OCI-LY1 (cell line): ENCODE data around the gene IQCK.

Experiments used
- H2AFZ ChIP-seq: fragments of 200-600 bp; sonication (generic), shearing (Covaris generic); 2 replicates; pipeline ENCODE4 v1.6.0; 2014; ENCODE audit warnings: antibody characterized with exemption, mild to moderate bottlenecking, low read length
- H3F3A ChIP-seq: fragments of 200-600 bp; sonication (generic), shearing (Covaris generic); 2 replicates; pipeline ENCODE4 v1.6.0; 2014; ENCODE audit warnings: mild to moderate bottlenecking, antibody characterized with exemption, low read length, moderate library complexity; ENCODE audit not compliant: insufficient read depth
- H3K27ac ChIP-seq: fragments of 200-600 bp; sonication (generic); 2 replicates; pipeline ENCODE4 v1.5.1; 2014; ENCODE audit warnings: low read length, mixed run types, mild to moderate bottlenecking, low read depth; ENCODE audit not compliant: poor library complexity, severe bottlenecking
- H3K27me3 ChIP-seq: fragments of 200-600 bp; sonication (generic); 2 replicates; pipeline ENCODE4 v1.6.0; 2014; ENCODE audit warnings: antibody characterized with exemption, mild to moderate bottlenecking, low read length, moderate library complexity; ENCODE audit not compliant: insufficient read depth
- H3K36me3 ChIP-seq: fragments of 200-600 bp; sonication (generic); 2 replicates; pipeline ENCODE4 v1.6.1; 2014; ENCODE audit warnings: mild to moderate bottlenecking, antibody characterized with exemption, low read length, moderate library complexity, mixed read lengths; ENCODE audit not compliant: insufficient read depth
- H3K4me1 ChIP-seq: fragments of 200-600 bp; sonication (generic); 2 replicates; pipeline ENCODE4 v1.5.1; 2014; ENCODE audit warnings: mild to moderate bottlenecking, low read length, moderate library complexity; ENCODE audit not compliant: insufficient read depth, severe bottlenecking
- H3K4me2 ChIP-seq: fragments of 200-600 bp; sonication (generic), shearing (Covaris generic); 2 replicates; pipeline ENCODE4 v1.6.1; 2014; ENCODE audit warnings: low read length
- H3K4me3 ChIP-seq: fragments of 200-600 bp; sonication (generic); 2 replicates; pipeline ENCODE4 v1.5.1; 2014; ENCODE audit warnings: low read length, low read depth, mild to moderate bottlenecking, mixed read lengths; ENCODE audit not compliant: poor library complexity, severe bottlenecking
- H3K79me2 ChIP-seq: fragments of 200-600 bp; shearing (Covaris generic); 2 replicates; pipeline ENCODE4 v1.6.1; 2016; ENCODE audit warnings: mixed run types, low read length, mixed read lengths; ENCODE audit not compliant: insufficient read depth
- H3K9ac ChIP-seq: fragments of 200-600 bp; sonication (generic), shearing (Covaris generic); 2 replicates; pipeline ENCODE4 v1.6.1; 2014; ENCODE audit warnings: mild to moderate bottlenecking, low read length, mixed read lengths
- H3K9me2 ChIP-seq: fragments of 200-600 bp; sonication (generic), shearing (Covaris generic); 2 replicates; pipeline ENCODE4 v1.6.1; 2014; ENCODE audit warnings: low read depth, mild to moderate bottlenecking, low read length, mixed read lengths
- H3K9me3 ChIP-seq: fragments of 200-600 bp; shearing (Covaris generic); 2 replicates; pipeline ENCODE4 v1.6.1; 2014; ENCODE audit warnings: low read length, mixed read lengths
- H4K20me1 ChIP-seq: fragments of 200-600 bp; sonication (generic), shearing (Covaris generic); 2 replicates; pipeline ENCODE4 v1.6.0; 2016; ENCODE audit warnings: mild to moderate bottlenecking, low read length; ENCODE audit not compliant: insufficient read depth
- EZH2 ChIP-seq: fragments of 200-600 bp; sonication (generic), shearing (Covaris generic); IDR thresholded peaks from 2 replicates; pipeline ENCODE4 v1.8.0; 2017; ENCODE audit warnings: borderline replicate concordance, mixed run types, mild to moderate bottlenecking, antibody characterized with exemption, low read length, moderate library complexity, mixed read lengths
- TF ChIP-seq, protein P1 (sequence below): fragments of 200-600 bp; sonication (generic), shearing (Covaris generic); IDR thresholded peaks from 2 replicates; pipeline ENCODE4 v1.5.1; 2017; ENCODE audit warnings: mild to moderate bottlenecking, antibody characterized with exemption, low read length, moderate library complexity, mixed read lengths

The IQCK gene

DNA sequence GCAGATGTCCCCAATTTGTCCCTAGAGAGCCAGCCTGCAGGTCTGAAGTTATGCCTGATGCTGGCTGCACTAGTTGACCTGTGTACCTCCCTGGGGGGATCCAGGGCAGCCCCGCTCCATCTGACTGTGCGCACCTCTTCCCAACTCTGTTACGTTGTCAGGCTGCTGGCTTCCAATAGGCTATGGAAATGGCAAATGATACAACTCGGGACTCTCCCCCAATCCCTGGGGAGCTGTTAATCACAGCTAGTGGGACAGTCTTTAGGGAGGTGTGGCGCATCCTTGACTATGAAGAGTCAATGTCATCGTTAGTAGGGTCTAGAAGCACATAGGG lies 136.4 kb downstream of the IQCK start:
- Histone ChIP-seq H3K4me2 (no peak overlapping the region), H3K9me3 (no peaks in the 10 kb centered on the region), H3K4me3 (no peak overlapping the region), H3K4me1 (no peaks in the 10 kb centered on the region), H3F3A (no peaks in the 10 kb centered on the region), H3K9ac (no peak overlapping the region), H3K79me2 (no peaks in the 10 kb centered on the region), H3K27ac (no peak overlapping the region), H3K27me3 (no peaks in the 10 kb centered on the region), H3K9me2 (no peaks in the 10 kb centered on the region), H2AFZ (no peak overlapping the region), H4K20me1 (no peaks in the 10 kb centered on the region), H3K36me3 (no peaks in the 10 kb centered on the region)
- TF ChIP-seq, protein P1, sequence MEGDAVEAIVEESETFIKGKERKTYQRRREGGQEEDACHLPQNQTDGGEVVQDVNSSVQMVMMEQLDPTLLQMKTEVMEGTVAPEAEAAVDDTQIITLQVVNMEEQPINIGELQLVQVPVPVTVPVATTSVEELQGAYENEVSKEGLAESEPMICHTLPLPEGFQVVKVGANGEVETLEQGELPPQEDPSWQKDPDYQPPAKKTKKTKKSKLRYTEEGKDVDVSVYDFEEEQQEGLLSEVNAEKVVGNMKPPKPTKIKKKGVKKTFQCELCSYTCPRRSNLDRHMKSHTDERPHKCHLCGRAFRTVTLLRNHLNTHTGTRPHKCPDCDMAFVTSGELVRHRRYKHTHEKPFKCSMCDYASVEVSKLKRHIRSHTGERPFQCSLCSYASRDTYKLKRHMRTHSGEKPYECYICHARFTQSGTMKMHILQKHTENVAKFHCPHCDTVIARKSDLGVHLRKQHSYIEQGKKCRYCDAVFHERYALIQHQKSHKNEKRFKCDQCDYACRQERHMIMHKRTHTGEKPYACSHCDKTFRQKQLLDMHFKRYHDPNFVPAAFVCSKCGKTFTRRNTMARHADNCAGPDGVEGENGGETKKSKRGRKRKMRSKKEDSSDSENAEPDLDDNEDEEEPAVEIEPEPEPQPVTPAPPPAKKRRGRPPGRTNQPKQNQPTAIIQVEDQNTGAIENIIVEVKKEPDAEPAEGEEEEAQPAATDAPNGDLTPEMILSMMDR: no peak
- no peak for TF ChIP-seq EZH2

DNA sequence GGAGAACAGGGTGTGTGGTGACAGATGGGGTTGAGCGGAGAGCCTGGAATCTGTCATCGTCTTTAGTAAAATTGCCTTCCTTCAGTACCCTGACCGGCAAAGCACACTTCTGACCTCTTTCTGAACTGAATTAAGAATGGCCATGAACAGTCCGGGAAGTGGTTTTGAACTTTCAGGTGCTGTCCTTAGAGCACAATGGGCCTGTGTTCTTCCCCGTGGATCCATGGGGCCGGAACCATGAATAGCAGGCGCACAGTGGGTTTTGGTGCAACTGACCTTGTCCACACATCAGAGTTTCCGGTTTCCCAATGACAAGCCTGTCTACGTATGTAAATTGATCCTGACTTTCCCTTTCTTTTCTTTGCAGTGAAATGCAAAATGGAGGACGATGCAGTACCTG lies 138.0 kb downstream of the IQCK start:
- no peak overlapping the region for H3K9ac ChIP-seq
- H3K27ac ChIP-seq: no peak overlapping the region
- no peak overlapping the region for H2AFZ ChIP-seq
- no peaks in the 10 kb centered on the region for H3K9me3 ChIP-seq
- no peak overlapping the region for H3K4me3 ChIP-seq
- no peaks in the 10 kb centered on the region for H3K4me1 ChIP-seq
- no peaks in the 10 kb centered on the region for H3K9me2 ChIP-seq
- no peaks in the 10 kb centered on the region for H3K36me3 ChIP-seq
- H3K27me3 ChIP-seq: no peaks in the 10 kb centered on the region
- no peaks in the 10 kb centered on the region for H3K79me2 ChIP-seq
- H4K20me1 ChIP-seq: no peaks in the 10 kb centered on the region
- H3K4me2 ChIP-seq: no peak overlapping the region
- TF ChIP-seq EZH2: no peak
- TF ChIP-seq, protein P1: no peak
- H3F3A ChIP-seq: no peaks in the 10 kb centered on the region

DNA sequence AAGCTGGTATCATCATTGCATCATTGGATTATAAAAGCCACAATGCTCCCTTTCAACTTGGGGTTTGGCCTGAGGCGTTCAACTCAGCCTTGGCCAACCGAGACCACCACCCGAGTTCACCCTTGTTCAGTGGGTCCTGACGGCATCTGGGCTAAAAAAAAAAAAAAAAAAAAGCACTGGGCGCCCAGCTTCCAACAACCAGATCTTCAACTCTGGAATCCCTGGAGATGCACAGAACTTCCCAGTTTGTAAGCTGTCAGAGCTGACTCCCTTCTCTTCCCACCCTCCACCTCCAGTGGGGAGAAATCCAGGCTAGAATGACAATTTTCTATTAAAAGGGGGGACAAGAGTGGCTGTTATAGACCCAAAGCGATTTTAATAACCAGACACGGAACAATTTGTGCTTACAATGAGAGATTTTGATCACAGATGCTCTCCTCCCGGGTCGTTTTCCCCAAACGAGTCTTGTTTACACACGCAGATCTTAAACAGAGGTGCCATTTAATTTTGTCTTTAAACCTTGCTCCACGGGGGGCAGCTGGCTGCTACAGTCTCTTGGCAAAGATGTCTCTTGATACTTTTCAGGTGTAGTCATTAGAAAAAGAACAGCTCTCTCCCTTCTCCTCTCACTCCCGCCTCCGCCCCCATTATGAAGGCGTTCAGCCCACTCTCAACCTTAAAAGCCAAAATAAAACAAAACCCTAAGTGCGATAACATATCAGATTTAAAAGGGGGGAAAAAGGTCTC lies 139.7 kb downstream of the IQCK start:
- TF ChIP-seq EZH2: no peak
- TF ChIP-seq, protein P1: no peak
- H3K27me3 ChIP-seq: no peaks in the 10 kb centered on the region
- H3K79me2 ChIP-seq: no peaks in the 10 kb centered on the region
- no peaks in the 10 kb centered on the region for H3K36me3 ChIP-seq
- H2AFZ ChIP-seq: no peak overlapping the region
- H4K20me1 ChIP-seq: no peaks in the 10 kb centered on the region
- H3K27ac ChIP-seq: no peak overlapping the region
- no peaks in the 10 kb centered on the region for H3K9me3 ChIP-seq
- no peaks in the 10 kb centered on the region for H3K9me2 ChIP-seq
- no peak overlapping the region for H3K4me2 ChIP-seq
- no peak overlapping the region for H3K9ac ChIP-seq
- H3K4me3 ChIP-seq: no peak overlapping the region
- H3K4me1 ChIP-seq: no peaks in the 10 kb centered on the region
- no peaks in the 10 kb centered on the region for H3F3A ChIP-seq
